NOMO-1 treated with DMSO at 0.1 percent for 48 hours (cell line): Measurements from ENCODE around the gene UGT1A9.
A peak's percentile ranks its signal among the peaks of the same experiment; 100 is the strongest.
"Not testable (repeated sequence)": the region's sequence is repeated elsewhere in the genome, so short reads cannot be mapped to it uniquely, and the experiment has no call there.

Experiments used
- DNase-seq: peaks from one replicate; lab custom pipeline; 2025; ENCODE audit not compliant: unreplicated experiment; lab: John Stamatoyannopoulos, UW

The UGT1A9 gene

GRCh38 chr2:233671290-233672161 is at the start of gene UGT1A9:
TSS of gene UGT1A9 (plus strand) at chr2:233671898. CDS start at chr2:233671935, 37 bp downstream.
- no peak for DNase-seq

DNA sequence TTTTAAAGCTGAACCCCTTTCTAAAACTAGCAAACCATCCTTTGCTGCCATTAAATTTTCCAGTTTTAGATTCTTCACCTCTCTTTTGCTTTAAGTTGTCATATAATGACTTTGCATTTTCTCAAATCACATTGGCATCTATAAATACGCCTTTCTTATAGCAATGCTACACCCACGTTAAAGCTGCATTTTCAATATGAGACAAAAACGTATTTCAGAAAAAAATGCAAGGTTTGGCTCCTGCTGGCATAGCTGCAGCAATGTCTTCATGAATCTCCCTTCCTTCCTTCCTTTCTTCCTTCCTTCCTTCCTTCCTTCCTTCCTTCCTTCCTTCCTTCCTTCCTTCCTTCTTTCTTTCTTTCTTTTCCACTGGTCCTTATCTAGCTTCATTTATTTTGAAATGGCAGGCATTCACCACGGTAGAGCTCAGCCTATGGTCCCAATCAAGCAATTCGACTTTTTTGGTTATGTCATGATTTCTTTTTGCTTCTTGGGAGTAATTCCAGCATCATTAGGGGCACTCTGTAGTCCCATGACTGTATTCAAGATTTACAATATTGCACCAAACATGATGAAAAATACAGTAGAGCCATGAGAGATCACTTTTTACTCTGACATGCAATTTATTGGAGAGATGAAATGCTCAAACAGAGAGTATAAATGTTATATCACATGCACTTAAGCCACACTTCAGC is 44.2 kb upstream of the UGT1A9 start:
- no peak for DNase-seq

DNA sequence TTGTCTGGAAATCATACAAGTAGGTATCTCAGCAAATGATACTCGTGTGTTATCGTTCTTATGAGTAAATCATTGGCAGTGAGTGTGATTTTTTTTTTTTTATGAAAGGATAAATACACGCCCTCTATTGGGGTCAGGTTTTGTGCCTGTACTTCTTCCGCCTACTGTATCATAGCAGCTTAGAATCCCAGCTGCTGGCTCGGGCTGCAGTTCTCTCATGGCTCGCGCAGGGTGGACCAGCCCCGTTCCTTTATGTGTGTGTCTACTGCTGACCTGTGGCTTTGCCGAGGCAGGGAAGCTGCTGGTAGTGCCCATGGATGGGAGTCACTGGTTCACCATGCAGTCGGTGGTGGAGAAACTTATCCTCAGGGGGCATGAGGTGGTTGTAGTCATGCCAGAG is 35.4 kb upstream of the UGT1A9 start, which contains the start of gene UGT1A10:
TSS of gene UGT1A10 (plus strand) at position 143 of the 400 bp plus-strand sequence. CDS start at position 218, 75 bp downstream.
- not testable (repeated sequence) for DNase-seq

GRCh38 chr2:233638836-233639235 is 32.9 kb upstream of the UGT1A9 start:
- DNase-seq, result no peak

GRCh38 chr2:233639860-233640259 is 31.8 kb upstream of the UGT1A9 start:
- no peak for DNase-seq

- no peak for DNase-seq
Measured at GRCh38 chr2:233643128-233643527, 28.6 kb upstream of the UGT1A9 start.

- not testable (repeated sequence) for DNase-seq
Measured at GRCh38 chr2:233646033-233646432, 25.7 kb upstream of the UGT1A9 start.

DNA sequence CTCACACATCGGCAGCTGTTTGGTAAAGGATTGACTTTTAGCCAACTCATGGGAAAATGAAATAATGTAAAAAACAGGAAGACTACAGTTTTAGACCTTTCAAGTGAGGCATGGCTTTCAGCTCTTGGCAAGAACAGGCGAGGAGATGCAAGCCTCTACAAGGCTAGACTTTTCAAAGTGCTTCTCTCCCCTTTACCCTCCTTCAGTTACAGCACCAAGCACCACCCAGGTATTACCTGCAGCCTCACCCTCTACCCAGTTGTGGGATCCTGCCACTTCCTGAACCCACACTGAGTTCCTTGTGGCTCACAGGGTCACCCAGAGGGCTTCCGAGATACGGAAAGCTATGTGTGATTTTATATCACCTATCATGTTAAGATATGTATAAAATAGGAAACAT is 20.7 kb upstream of the UGT1A9 start:
- DNase-seq, result no peak

- no peak for DNase-seq
Measured at GRCh38 chr2:233651430-233651829, 20.3 kb upstream of the UGT1A9 start.

DNA sequence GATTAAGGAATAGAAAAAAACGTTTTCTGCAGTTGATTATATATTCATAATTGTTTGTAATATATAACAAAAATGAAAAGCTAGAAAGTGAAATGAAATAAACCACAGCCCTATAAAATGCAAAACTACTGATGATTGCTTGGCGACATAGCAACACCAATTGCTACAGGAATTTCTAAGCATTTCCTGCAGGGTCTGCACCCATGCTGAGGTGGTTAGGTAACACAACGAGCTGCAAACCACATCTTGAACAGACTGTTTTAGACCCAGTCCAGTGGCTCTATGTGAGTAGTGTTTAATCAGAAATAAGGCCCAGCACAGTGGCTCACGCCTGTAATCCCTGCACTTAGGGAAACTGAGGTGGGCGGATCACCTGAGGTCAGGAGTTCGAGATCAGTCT is 17.2 kb upstream of the UGT1A9 start:
- no peak for DNase-seq

DNA sequence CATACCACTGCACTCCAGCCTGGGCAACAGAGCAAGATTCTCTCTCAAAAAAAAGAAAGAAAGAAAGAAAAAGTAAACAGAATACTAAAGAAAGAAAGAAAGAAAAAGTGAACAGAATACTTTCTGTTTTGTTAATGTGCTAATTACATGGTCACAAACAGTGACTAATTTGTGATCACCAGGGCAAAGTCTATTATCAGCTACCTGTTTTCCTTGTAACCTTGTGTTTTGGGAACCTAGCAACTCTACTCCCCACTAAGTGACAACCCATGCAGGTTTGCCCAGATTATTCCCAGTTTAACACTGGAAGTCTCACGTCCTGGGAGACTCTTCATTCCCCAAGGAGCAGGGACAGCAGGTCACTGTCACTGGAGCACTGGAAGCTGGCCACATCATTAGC is 16.7 kb upstream of the UGT1A9 start:
- no peak for DNase-seq

- not testable (repeated sequence) for DNase-seq
Measured at GRCh38 chr2:233655943-233656342, 15.8 kb upstream of the UGT1A9 start.

DNA sequence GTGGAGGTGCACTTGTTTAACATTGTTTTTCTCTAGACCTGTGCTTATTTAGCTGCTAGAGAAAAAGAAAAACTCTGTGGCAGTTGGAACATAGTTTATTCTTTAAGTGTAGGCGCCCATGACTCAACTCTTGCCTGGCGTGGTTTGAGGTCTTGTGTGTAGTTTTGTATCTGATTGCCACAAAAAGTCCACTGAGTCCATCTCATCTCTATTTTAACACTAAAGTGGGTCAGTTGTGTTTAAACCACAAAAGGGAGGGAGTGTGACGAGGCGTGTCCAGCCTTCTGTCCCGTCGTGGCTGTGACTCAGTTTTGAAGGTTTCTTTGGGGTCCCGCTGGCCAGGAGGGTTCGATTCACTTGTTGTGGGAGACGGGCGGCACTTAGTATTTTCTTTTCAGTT is 15.3 kb upstream of the UGT1A9 start:
- no peak for DNase-seq

GRCh38 chr2:233658610-233659009 is 13.1 kb upstream of the UGT1A9 start:
- DNase-seq, result no peak

DNA sequence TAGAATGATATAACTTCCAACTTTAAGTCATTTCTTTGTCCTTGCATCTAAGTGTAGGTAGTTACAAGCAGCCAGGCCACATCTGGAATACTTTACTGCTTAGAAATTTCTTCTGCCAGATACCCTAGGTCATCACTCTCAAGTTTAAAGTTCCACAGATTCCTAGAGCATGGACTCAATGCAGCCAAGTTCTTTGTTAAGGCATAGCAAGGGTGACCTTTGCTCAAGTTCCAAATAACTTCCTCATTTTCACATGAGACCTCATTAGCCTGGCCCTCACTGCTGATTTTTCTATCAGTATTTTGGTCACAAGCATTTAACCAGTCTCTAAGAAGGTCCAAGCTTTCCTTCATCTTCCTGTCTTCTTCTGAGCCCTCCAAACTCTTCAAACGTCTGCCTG is 7.8 kb upstream of the UGT1A9 start:
- DNase-seq, result no peak

DNA sequence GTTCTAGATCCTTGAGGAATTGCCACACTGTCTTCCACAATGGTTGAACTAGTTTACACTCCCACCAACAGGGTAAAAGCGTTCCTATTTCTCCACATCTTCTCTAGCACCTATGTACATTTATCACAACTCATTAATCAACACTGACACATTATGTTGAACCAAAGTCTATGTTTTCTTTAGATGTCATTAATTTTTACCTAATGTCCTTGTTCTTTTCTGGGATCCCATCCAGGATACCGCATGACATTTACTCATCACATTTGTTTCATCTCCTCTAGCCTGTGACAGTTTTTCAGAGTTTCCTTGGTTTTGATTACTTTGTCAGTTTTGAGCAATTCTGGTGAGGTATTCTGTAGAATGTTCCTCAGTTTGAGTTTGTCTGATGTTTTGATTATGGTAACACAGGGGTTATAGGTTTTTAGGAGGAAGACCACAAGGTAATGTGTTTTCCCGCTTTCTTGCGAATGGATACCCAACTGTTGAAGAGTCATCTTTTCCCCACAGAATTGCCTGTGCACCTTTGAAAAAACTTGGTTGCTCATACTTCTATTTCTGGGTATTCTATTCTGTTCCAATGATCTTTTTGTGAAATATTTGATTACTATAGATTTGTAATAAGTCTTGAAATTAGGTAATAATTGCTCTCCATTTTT is 3.0 kb upstream of the UGT1A9 start:
- DNase-seq, result no peak

DNA sequence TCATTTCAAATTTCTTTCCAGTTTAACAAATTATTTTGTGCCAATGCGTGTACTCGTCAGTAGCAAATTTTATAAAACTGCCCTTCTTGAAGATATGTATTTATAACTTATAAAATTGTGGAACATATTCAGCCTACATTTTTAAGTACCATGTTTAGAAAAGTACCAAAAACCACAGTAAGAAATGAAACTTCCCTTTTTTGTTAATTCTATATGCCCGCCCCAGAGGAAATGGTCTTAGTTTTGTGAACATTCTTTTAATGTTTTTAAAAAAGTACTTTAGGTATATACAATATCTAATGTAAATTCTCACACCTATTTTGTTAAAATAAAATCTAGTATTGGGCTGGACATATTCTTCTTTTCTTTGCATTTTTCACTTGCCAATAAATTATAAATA is 1.2 kb downstream of the UGT1A9 start:
- DNase-seq, result peak; percentile 18

GRCh38 chr2:233673896-233674295 is 2.2 kb downstream of the UGT1A9 start:
- no peak for DNase-seq

DNA sequence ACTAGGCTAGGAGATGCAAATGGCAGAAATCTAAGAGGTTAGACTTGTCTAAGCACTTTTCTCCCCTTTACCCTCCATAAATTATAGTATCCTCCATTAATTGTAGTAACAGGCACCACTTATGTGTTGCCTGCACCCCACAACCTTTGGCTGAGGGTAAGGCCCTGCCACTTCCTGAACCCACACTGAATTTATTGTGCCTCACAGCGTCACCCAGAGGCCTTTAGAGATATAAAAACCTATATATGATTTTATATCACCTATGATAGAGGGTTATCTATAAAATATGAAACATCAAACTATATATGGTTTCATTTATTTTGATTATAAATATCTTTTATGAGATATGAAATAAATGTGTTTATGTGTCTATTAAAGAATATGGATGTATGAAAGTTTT is 2.6 kb downstream of the UGT1A9 start:
- no peak for DNase-seq

GRCh38 chr2:233674995-233675394 is 3.3 kb downstream of the UGT1A9 start:
- no peak for DNase-seq

DNA sequence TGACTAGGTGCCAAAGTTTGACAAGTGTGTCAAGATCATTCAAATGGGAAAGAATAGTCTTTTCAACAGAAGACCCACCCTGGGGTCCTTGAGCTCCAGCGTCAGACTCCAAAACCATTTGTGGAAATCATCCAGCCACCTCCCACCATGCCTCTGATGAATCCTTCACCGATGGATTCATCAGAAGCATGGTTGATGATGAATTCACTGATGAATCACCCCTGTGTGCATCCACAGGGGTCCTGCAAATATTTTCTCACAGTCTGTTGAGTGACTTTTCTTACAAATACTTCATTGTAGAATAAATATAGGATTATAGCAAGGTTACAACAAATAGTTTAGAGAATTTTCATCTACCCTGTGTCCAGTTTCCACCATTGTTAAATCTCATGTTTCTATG is 4.3 kb downstream of the UGT1A9 start:
- no peak for DNase-seq

GRCh38 chr2:233679196-233679595 is 7.5 kb downstream of the UGT1A9 start:
- no peak for DNase-seq
